Spinal cord (tissue), 10 donors: Measurements from ENCODE around the gene DPP3. TPM values are rescaled to one million over a fixed set of nuclear protein-coding genes. Genes with fewer than 3 reads are reported as not detected.
A peak's percentile ranks its signal among the peaks of the same experiment; 100 is the strongest.

Experiments used
- DNase-seq, 6 donors: peaks; one replicate each; pipeline versions ENCODE4 v3.0.0 to v3.0.0-alpha.2; 2013 to 2015; ENCODE audit warnings: low spot score in 6 of 6, low read depth in 4 of 6
- H3K27ac ChIP-seq: one replicate; pipeline ENCODE4 v1.5.1; 2013; ENCODE audit warnings: low read depth, low read length, control low read depth
- H3K27me3 ChIP-seq: one replicate; pipeline ENCODE4 v1.6.1; 2013; ENCODE audit warnings: low read length; ENCODE audit not compliant: control insufficient read depth, insufficient read depth
- H3K36me3 ChIP-seq: one replicate; pipeline ENCODE4 v1.6.1; 2013; ENCODE audit warnings: low read length; ENCODE audit not compliant: control insufficient read depth, insufficient read depth
- H3K4me1 ChIP-seq: one replicate; pipeline ENCODE4 v1.6.1; 2013; ENCODE audit warnings: low read length; ENCODE audit not compliant: control insufficient read depth, insufficient read depth
- H3K4me3 ChIP-seq: one replicate; pipeline ENCODE4 v1.5.1; 2013; ENCODE audit warnings: low read depth, low read length, control low read depth
- H3K9me3 ChIP-seq: one replicate; pipeline ENCODE4 v1.6.1; 2013; ENCODE audit warnings: low read length; ENCODE audit not compliant: control insufficient read depth, insufficient read depth
- whole genome bisulfite sequencing: methylation state at CpG from one replicate; pipeline ENCODE4 v1.1.5; 2013; ENCODE audit warnings: missing lambda C conversion rate; ENCODE audit not compliant: insufficient coverage; 5-methylcytosine and 5-hydroxymethylcytosine counted together
- polyA plus RNA-seq, 2 donors: library from polyadenylated mRNA; unstranded; fragments of 120-200 nt; gene quantifications; one replicate each; pipeline ENCODE4 v1.2.1, GENCODE V29; 2013; ENCODE audit not compliant: insufficient read length in 2 of 2
- total RNA-seq, 2 donors: library from RNA; depleted of rRNA in 1 of 2; stranded (reverse); fragments of 120-200 nt in 1 of 2; fragments of >200 nt in 1 of 2; gene quantifications; one replicate each; pipeline versions ENCODE4 v1.2.3 to v1.2.4, GENCODE V29; 2013 to 2014
- donor health status: healthy.

The DPP3 gene
- total and polyA plus RNA-seq, 4 donors = 23.3 to 37.1 (median 28.8) TPM

DNA sequence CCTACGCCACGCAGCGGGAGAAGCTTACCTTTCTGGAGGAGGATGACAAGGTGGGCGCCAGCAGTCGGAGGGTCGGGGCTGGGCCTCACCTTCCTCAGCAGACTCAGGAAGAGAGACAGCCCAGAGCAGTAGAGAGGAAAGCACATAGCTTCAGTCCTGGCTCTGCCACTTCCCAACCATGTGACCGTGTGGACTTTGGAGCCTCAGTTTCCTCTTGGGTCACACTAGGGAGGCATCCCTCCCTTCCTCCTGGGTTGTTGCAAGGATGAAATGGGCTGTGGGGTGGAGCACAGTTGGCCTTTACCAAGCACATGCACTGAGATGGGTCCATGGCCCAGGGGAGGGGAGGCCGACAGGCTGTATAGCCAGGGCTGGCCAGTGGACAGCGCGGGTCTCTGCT is 12.9 kb downstream of the DPP3 start:
- Histone ChIP-seq H3K36me3 (peaks cover 81% of the 10 kb centered on the region), H3K4me1 (no peaks in the 10 kb centered on the region), H3K9me3 (no peaks in the 10 kb centered on the region), H3K27me3 (no peaks in the 10 kb centered on the region), H3K4me3 (no peak overlapping the region), H3K27ac (no peak overlapping the region)
- DNase-seq = no peak
- WGBS = 97% methylated on average over 10 of the region's 10 CpGs

DNA sequence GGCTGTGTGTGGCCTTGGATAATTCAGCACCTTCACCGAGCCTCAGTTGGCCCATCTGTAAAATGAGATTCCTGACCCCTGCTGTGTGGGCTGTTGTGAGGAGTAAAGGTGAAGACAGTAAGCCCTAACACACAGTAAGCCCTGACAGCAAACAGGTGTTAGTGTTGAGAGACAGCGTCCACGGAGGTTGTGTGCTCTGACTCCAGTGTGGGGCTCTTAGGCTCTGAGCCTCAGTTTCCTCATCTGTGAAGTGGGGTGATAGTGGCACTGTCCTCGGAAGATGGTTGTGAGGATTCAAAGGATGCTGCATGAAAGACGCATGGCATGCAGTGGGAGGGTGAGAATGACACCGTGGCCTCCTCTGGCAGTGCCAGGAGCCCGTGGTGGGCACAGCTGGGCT is 14.2 kb downstream of the DPP3 start:
- H3K9me3 ChIP-seq = no peaks in the 10 kb centered on the region
- no peak overlapping the region for H3K4me3 ChIP-seq
- peaks cover 77% of the 10 kb centered on the region for H3K36me3 ChIP-seq
- H3K4me1 ChIP-seq = no peaks in the 10 kb centered on the region
- WGBS = 90% methylated on average over 7 of the region's 7 CpGs
- no peak overlapping the region for H3K27ac ChIP-seq
- no peak for DNase-seq
- no peaks in the 10 kb centered on the region for H3K27me3 ChIP-seq

DNA sequence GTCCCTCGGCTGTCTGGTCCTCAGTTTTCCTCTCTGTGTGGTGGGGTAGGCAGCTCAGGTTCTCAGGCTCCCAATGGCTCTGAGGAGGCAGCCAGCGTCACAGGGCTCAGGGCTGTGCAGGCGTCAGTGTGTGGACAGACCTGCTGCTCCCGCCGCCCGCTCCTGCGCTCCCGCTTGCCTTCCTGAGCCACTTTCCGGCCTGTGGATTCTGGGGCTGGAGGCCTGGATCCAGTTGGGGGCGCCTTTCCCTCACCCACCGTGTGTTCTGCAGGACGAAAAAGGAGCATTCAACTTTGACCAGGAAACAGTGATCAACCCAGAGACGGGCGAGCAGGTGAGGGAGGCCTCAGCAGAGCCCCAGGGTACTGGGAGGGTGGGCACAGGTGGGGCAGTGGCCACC is 14.7 kb downstream of the DPP3 start:
- H3K4me3 ChIP-seq = no peak overlapping the region
- no peaks in the 10 kb centered on the region for H3K4me1 ChIP-seq
- no peak for DNase-seq
- H3K36me3 ChIP-seq = peaks cover 75% of the 10 kb centered on the region
- 88% methylated on average over 11 of the region's 14 CpGs for WGBS
- no peaks in the 10 kb centered on the region for H3K9me3 ChIP-seq
- no peak overlapping the region for H3K27ac ChIP-seq
- H3K27me3 ChIP-seq = no peaks in the 10 kb centered on the region

DNA sequence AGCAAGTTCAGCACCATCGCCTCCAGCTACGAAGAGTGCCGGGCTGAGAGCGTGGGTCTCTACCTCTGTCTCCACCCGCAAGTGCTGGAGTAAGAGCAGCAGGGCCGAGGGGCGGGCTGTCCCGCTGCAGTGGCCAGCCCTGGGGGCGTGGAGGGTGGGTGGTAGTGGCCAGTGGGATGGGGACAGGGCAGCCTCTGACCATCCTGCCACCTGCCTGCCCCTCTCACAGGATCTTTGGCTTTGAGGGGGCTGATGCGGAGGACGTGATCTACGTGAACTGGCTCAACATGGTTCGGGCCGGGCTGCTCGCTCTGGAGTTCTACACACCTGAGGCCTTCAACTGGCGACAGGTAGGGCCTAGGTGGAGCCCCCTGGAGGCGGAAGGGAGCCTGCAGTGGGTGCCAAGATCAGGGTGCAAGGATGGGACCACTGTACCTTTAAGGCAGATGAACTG is 15.2 kb downstream of the DPP3 start:
- 94% methylated on average over 12 of the region's 17 CpGs for WGBS
- Histone ChIP-seq H3K36me3 (peaks cover 76% of the 10 kb centered on the region), H3K4me1 (no peaks in the 10 kb centered on the region), H3K4me3 (no peak overlapping the region), H3K27ac (no peak overlapping the region), H3K27me3 (no peaks in the 10 kb centered on the region), H3K9me3 (no peaks in the 10 kb centered on the region)
- no peak for DNase-seq

DNA sequence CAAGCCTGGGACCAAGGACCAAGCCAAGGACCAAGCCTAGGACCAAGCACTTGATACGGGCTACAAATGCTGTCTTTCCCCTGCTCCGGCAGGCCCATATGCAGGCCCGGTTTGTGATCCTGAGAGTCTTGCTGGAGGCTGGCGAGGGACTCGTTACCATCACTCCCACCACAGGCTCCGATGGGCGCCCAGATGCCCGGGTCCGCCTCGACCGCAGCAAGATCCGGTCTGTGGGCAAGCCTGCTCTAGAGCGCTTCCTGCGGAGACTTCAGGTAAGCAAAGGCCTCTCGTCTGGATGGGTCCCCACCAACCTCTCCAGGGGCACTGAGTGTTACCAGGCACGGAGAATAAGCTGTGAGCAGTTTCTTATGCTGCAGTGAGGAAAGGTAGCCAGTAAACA is 17.0 kb downstream of the DPP3 start:
- WGBS = 97% methylated on average over 13 of the region's 16 CpGs
- no peak overlapping the region for H3K27ac ChIP-seq
- H3K36me3 ChIP-seq = peaks cover 72% of the 10 kb centered on the region
- no peaks in the 10 kb centered on the region for H3K4me1 ChIP-seq
- H3K4me3 ChIP-seq = no peak overlapping the region
- H3K27me3 ChIP-seq = no peaks in the 10 kb centered on the region
- H3K9me3 ChIP-seq = no peaks in the 10 kb centered on the region
- DNase-seq = no peak

DNA sequence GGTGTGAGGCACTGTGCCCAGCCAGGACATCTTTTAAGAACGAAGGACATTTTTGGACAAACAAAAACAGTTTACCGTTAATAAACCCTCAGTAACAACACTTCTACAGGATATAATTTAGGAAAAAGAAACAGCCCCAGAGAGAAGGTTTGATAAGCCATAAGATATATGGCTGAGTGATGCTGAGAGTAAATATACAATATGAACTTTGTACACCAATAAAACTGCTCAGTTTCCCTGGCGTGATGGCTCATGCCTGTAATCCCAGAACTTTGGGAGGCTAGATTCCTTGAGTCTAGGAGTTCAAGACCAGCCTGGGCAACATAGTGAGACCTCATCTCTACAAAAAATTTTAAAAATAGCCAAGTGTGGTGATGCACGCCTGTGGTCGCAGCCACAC is 18.3 kb downstream of the DPP3 start:
- no peak overlapping the region for H3K27ac ChIP-seq
- peaks cover 61% of the 10 kb centered on the region for H3K36me3 ChIP-seq
- WGBS = no CpG with 5 or more reads among the region's 5 CpGs
- H3K27me3 ChIP-seq = no peaks in the 10 kb centered on the region
- no peaks in the 10 kb centered on the region for H3K4me1 ChIP-seq
- no peak for DNase-seq
- H3K9me3 ChIP-seq = no peaks in the 10 kb centered on the region
- no peak overlapping the region for H3K4me3 ChIP-seq

DNA sequence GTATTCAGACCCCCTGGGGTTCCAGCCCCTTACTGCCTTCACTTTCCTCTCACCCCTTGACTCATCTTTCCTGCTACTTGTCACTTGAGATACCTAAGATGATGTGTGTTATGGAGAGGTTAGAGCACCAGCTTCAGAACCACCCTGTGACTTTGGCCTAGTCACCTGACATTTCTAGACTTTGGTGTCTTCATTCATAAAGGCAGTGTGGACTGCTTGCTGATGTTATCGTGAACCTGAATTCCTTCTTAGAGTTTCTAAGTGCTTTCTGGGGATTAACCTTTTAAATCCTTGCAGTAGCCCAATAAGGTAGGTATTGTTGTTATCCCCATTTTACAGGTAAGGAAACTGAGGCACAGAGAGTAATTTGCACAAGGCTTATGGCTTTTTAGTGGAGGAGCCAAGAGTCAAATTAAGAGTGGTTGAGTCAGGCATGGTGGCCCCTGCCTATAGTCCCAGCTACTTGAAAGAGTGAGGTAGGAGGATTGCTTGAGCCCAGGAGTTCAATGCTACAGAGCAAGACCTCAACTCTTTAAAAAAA is 25.1 kb downstream of the DPP3 start:
- H3K36me3 ChIP-seq = peaks cover 35% of the 10 kb centered on the region

DNA sequence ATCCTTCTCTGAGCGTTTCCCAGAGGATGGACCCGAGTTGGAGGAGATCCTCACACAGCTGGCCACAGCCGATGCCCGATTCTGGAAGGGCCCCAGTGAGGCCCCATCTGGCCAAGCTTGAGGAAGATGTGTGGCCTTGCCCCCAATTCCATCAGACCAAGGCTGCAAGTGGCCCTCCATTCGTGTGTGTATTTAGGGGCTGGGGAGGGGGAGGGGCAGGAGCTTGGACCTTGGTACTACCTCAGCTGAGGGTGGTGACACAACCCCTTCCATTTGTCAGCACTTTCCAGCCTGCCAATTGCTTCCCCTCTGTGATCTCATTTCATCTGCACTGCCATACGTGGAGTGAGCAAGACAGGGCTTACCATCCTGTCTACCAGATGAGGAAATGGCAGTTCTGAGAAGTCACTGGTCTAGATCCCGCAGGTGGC is 28.9 kb downstream of the DPP3 start:
- Histone ChIP-seq H3K9me3 (no peaks in the 10 kb centered on the region), H3K36me3 (peaks cover 33% of the 10 kb centered on the region), H3K4me3 (no peak overlapping the region), H3K27ac (no peak overlapping the region), H3K4me1 (peaks cover 4% of the 10 kb centered on the region), H3K27me3 (no peaks in the 10 kb centered on the region)
- WGBS = 86% methylated on average over 6 of the region's 7 CpGs
- DNase-seq = no peak

More for the DNA sequence above, 25.1 kb downstream of the DPP3 start:
- no peak overlapping the region for H3K27ac ChIP-seq
- H3K9me3 ChIP-seq = no peaks in the 10 kb centered on the region
- H3K4me3 ChIP-seq = no peak overlapping the region
- WGBS = no CpG with 5 or more reads among the region's 1 CpG
- H3K4me1 ChIP-seq = peaks cover 3% of the 10 kb centered on the region
- no peak for DNase-seq
- no peaks in the 10 kb centered on the region for H3K27me3 ChIP-seq

DNA sequence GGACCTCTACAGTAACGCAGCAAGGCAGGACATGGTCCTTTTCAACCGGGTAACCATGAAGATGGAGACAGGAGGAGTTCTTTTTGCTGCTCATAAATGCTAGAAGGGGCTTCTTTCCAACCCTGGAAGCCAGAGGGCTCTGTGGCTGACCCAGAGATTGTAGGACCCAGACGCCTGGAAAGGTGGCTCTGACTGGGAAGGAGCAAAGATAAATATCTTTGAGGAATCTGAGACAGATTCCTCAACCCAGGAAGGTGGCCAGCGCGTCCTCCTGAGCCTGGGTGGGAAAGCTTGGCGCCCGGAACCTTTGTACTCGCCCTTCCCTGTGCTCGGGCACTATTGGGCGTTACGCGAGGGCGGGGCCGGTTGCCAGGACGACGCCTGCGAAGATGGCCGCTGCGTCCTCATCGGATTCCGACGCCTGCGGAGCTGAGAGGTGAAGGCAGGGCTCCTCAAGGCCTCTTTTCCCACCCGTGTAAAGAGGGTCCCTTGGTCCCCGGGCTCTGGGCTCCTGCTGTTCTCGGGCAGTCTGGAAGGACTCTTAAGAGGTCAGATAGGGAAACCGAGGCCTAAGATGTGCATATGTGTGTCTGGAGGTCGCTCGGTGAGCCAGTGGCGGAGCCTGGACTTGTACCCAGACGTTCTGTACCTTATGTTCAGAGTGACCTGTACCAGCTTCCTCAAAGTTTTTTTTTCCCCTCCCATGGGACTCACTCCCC is 30.2 kb downstream of the DPP3 start, which contains the start of gene BBS1:
TSS of gene BBS1 (plus strand) at position 365 of the 719 bp plus-strand sequence. CDS start at position 390, 25 bp downstream.
- H3K4me3 ChIP-seq = peak within 1 kb of the TSS; percentile 92
- H3K9me3 ChIP-seq = no peaks in the 10 kb centered on the region
- H3K27me3 ChIP-seq = no peaks in the 10 kb centered on the region
- peaks cover 36% of the 10 kb centered on the region for H3K36me3 ChIP-seq
- H3K4me1 ChIP-seq = peaks cover 4% of the 10 kb centered on the region
- peak; percentile 69 to 96 (median 80) for DNase-seq
- WGBS = 2% methylated on average over 30 of the region's 31 CpGs
- H3K27ac ChIP-seq = peak within 1 kb of the TSS; percentile 71

DNA sequence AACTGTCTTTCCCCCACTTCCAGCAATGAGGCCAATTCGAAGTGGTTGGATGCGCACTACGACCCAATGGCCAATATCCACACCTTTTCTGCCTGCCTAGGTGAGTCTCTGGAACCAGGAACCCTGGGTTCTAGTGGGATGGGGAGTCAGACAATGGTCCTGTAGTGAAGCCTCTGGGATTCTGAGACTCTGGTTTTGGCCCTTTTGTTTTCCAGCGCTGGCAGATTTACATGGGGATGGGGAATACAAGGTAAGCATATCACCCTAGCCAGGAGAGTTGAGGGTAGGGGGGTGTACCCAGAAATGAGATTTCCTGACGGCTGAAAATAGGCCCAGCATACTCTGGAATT is 30.7 kb downstream of the DPP3 start:
- Histone ChIP-seq H3K4me1 (peaks cover 4% of the 10 kb centered on the region), H3K27me3 (no peaks in the 10 kb centered on the region), H3K36me3 (peaks cover 40% of the 10 kb centered on the region), H3K4me3 (peak overlapping the region; percentile 92), H3K27ac (peak overlapping the region; percentile 71), H3K9me3 (no peaks in the 10 kb centered on the region)
- DNase-seq = no peak
- 0% methylated on average over 3 of the region's 5 CpGs for WGBS
